Neural progenitor cell (in vitro differentiated cells): ENCODE data around the gene ARMH2. TPM values are rescaled to one million over a fixed set of nuclear protein-coding genes. Genes with fewer than 3 reads are reported as not detected.

Source experiments
- DNase-seq: peaks from one replicate; pipeline ENCODE4 v3.0.0-alpha.2; 2016; ENCODE audit warnings: low spot score
- H2AFZ ChIP-seq: fragments of 200-600 bp; sonication (generic); replicated peaks from 2 replicates; pipeline ENCODE4 v1.6.1; 2016; ENCODE audit warnings: antibody characterized with exemption
- H3F3A ChIP-seq: fragments of 200-600 bp; sonication (generic); 2 replicates; pipeline ENCODE4 v1.6.1; 2016; ENCODE audit warnings: antibody characterized with exemption, low read depth
- H3K27ac ChIP-seq: fragments of 200-600 bp; sonication (generic); 2 replicates; pipeline ENCODE4 v1.5.1; 2016; ENCODE audit warnings: mild to moderate bottlenecking
- H3K27me3 ChIP-seq: fragments of 200-600 bp; sonication (generic); 2 replicates; pipeline ENCODE4 v1.6.1; 2016; ENCODE audit warnings: mild to moderate bottlenecking, moderate library complexity
- H3K36me3 ChIP-seq: fragments of 200-600 bp; sonication (generic); 2 replicates; pipeline ENCODE4 v1.5.1; 2016
- H3K4me1 ChIP-seq: fragments of 200-600 bp; sonication (generic); 2 replicates; pipeline ENCODE4 v1.6.1; 2016; ENCODE audit warnings: mixed run types
- H3K4me2 ChIP-seq: fragments of 200-600 bp; sonication (generic); 2 replicates; pipeline ENCODE4 v1.6.1; 2016
- H3K4me3 ChIP-seq: fragments of 200-600 bp; sonication (generic); 2 replicates; pipeline ENCODE4 v1.5.1; 2016
- H3K79me2 ChIP-seq: fragments of 200-600 bp; sonication (generic); 2 replicates; pipeline ENCODE4 v1.6.1; 2016; ENCODE audit warnings: low read depth
- H3K9ac ChIP-seq: fragments of 200-600 bp; sonication (generic); 2 replicates; pipeline ENCODE4 v1.6.1; 2016
- H3K9me3 ChIP-seq: fragments of 200-600 bp; sonication (generic); 2 replicates; pipeline ENCODE4 v1.5.1; 2016; ENCODE audit warnings: low read depth
- H4K20me1 ChIP-seq: fragments of 200-600 bp; sonication (generic); 2 replicates; pipeline ENCODE4 v1.6.1; 2016; ENCODE audit warnings: low read depth
- H3K27ac Mint-ChIP-seq: 3 replicates; pipeline ENCODE4 v1.8.0; 2021; ENCODE audit warnings: mixed read lengths
- H3K27me3 Mint-ChIP-seq: 2 replicates; pipeline ENCODE4 v1.8.0; 2022; ENCODE audit warnings: low read depth, mild to moderate bottlenecking, inconsistent platforms, moderate library complexity, mixed read lengths; ENCODE audit not compliant: insufficient read depth
- H3K36me3 Mint-ChIP-seq: 3 replicates; pipeline ENCODE4 v1.8.0; 2021; ENCODE audit warnings: mixed read lengths
- H3K4me1 Mint-ChIP-seq: 3 replicates; pipeline ENCODE4 v1.8.0; 2021; ENCODE audit warnings: mixed read lengths
- H3K4me3 Mint-ChIP-seq: 3 replicates; pipeline ENCODE4 v1.8.0; 2021; ENCODE audit warnings: mild to moderate bottlenecking, moderate library complexity, mixed read lengths
- H3K9me3 Mint-ChIP-seq: 3 replicates; pipeline ENCODE4 v1.8.0; 2020; ENCODE audit warnings: mixed read lengths
- CTCF ChIP-seq: fragments of 200-600 bp; sonication (generic); IDR thresholded peaks from 2 replicates; pipeline ENCODE4 v1.5.1; 2017; ENCODE audit warnings: antibody characterized with exemption, mild to moderate bottlenecking
- EZH2 ChIP-seq: fragments of 200-600 bp; sonication (generic); IDR thresholded peaks from 2 replicates; pipeline ENCODE4 v1.6.1; 2017; ENCODE audit warnings: antibody characterized with exemption, mild to moderate bottlenecking, moderate library complexity
- EZH2phosphoT487 ChIP-seq: fragments of 200-600 bp; sonication (generic); IDR thresholded peaks from 2 replicates; pipeline ENCODE4 v1.6.1; 2017; ENCODE audit warnings: antibody characterized with exemption
- total RNA-seq: library from RNA; depleted of rRNA; stranded (reverse); fragments of >200 nt; gene quantifications from 2 replicates; pipeline ENCODE4 v1.2.3, GENCODE V29; 2015; ENCODE audit warnings: low replicate concordance

The ARMH2 gene
- total RNA-seq: not detected in 2 replicates

DNA sequence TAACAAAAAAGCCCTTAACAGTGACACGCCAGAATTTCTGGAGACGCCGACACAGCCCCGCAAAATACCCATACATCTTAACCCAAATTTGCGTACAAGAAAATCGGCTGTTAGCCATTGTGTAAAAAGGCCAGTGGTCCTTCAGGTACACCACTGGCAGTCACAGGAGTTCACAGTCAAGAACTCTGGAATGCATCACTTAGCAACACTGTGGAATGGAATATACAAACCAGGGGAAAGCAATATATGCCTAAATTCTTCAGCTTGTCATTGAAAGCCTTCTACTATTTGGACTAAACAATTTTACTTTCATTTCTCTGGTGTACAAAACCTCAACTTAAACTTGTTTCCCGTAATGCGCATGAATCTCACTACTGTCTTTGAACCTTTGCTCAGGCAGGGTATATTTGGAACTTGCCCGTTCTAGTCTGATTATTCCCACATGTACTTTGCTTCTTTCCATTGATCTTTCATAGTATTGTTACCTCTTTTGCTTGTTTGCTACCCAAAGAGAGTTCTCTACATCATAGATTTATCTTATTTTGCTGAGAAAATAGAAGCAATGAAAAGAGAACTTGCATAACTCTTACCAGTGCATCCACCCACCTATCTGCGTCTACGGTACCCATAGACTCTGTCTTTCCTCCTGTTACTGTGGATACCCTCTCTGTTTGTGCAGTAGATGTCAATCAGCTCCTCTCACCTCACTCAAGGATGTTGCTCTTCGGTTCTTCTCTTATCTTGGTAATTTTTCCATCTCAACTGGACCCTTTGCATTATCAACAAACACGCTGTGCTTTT lies at the start of gene ARMH2:
Gene ARMH2, minus strand, starts transcription at position 178 of the 801 bp plus-strand sequence. Its CDS starts 60 bp downstream, at position 118.
- H3F3A ChIP-seq: no peaks in the 10 kb centered on the region
- no peaks in the 10 kb centered on the region for H4K20me1 ChIP-seq
- H3K9me3 ChIP-seq: no peaks in the 10 kb centered on the region
- H3K27me3 ChIP-seq: no peaks in the 10 kb centered on the region
- H3K9ac ChIP-seq: no peak within 1 kb of the TSS
- no peaks in the 10 kb centered on the region for H3K9me3 Mint-ChIP-seq
- H3K79me2 ChIP-seq: no peaks in the 10 kb centered on the region
- no peaks in the 10 kb centered on the region for H3K36me3 ChIP-seq
- no peak within 1 kb of the TSS for H3K4me3 Mint-ChIP-seq
- H3K27ac ChIP-seq: no peak within 1 kb of the TSS
- TF ChIP-seq EZH2: no peak
- DNase-seq: no peak
- H3K27ac Mint-ChIP-seq: no peak within 1 kb of the TSS
- no peak within 1 kb of the TSS for H3K4me2 ChIP-seq
- no peak within 1 kb of the TSS for H3K4me3 ChIP-seq
- H2AFZ ChIP-seq: no peak within 1 kb of the TSS
- peaks cover 6% of the 10 kb centered on the region for H3K4me1 ChIP-seq
- H3K4me1 Mint-ChIP-seq: peaks cover 14% of the 10 kb centered on the region
- H3K27me3 Mint-ChIP-seq: no peaks in the 10 kb centered on the region
- H3K36me3 Mint-ChIP-seq: no peaks in the 10 kb centered on the region

DNA sequence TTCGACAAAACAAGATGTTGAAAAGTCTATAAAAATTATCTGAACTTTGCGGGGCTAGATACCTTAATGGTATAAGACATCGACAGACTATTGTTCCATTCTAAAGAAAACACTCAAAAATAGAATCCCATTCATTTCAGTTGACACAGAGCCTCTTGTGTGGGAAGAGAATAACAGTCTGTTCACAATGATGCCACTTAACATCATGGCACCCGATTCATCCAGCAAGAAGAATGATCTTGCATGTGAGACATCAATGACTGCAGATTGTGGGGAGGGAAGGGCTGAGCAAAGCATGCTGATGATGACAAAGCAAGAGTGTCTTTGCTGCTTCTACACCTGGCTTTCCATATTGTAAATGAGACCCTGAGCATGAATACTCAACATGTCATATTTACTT lies 49.7 kb upstream of the ARMH2 start:
- H3K9me3 ChIP-seq: no peaks in the 10 kb centered on the region
- peaks cover 21% of the 10 kb centered on the region for H3K4me1 Mint-ChIP-seq

DNA sequence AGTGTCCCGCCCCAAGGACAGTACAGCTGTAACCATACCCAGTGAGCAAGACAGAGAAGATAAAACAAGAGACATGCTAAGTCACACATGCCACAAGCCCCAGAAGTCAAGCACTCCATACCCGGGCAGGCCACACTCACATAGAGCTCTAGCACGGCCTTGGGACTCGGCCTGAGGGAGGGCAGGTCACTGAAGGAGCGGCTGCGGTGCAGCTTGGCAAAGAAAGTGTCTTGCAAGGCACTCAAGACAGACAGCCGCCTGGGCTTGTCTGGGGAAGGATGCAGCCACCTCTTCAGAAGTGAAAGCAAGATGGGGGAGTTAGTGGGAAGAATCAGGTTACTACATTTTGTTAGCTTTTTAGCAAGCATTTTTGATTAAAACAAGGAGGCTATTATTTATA lies 48.7 kb upstream of the ARMH2 start:
- H3K27ac ChIP-seq: no peak overlapping the region
- H3K9me3 ChIP-seq: no peaks in the 10 kb centered on the region
- H3K27me3 Mint-ChIP-seq: peaks cover 9% of the 10 kb centered on the region
- H3K4me1 Mint-ChIP-seq: peaks cover 23% of the 10 kb centered on the region
- H3K4me2 ChIP-seq: no peak overlapping the region
- H3K36me3 ChIP-seq: no peaks in the 10 kb centered on the region
- no peaks in the 10 kb centered on the region for H3K27me3 ChIP-seq
- peak overlapping the region; percentile 43 for H3K27ac Mint-ChIP-seq
- H3F3A ChIP-seq: no peaks in the 10 kb centered on the region
- H3K4me3 Mint-ChIP-seq: no peak overlapping the region
- H3K4me3 ChIP-seq: no peak overlapping the region
- H2AFZ ChIP-seq: peak overlapping the region; percentile 73
- H3K9ac ChIP-seq: no peak overlapping the region
- DNase-seq: no peak
- H3K4me1 ChIP-seq: peaks cover 4% of the 10 kb centered on the region
- peaks cover 2% of the 10 kb centered on the region for H3K36me3 Mint-ChIP-seq
- no peaks in the 10 kb centered on the region for H4K20me1 ChIP-seq
- H3K9me3 Mint-ChIP-seq: no peaks in the 10 kb centered on the region
- no peaks in the 10 kb centered on the region for H3K79me2 ChIP-seq
- TF ChIP-seq CTCF: no peak
- no peak for TF ChIP-seq EZH2phosphoT487
- no peak for TF ChIP-seq EZH2

More for the DNA sequence above, 49.7 kb upstream of the ARMH2 start:
- Histone ChIP-seq H3K27ac (no peak overlapping the region), H3K27me3 (no peaks in the 10 kb centered on the region), H3K4me3 (no peak overlapping the region), H2AFZ (no peak overlapping the region), H3K79me2 (no peaks in the 10 kb centered on the region), H3K4me1 (peaks cover 4% of the 10 kb centered on the region), H3K4me2 (no peak overlapping the region), H3F3A (no peaks in the 10 kb centered on the region), H4K20me1 (no peaks in the 10 kb centered on the region), H3K9ac (no peak overlapping the region), H3K36me3 (no peaks in the 10 kb centered on the region)
- Mint-ChIP-seq H3K4me3 (no peak overlapping the region), H3K27me3 (peaks cover 9% of the 10 kb centered on the region), H3K36me3 (peaks cover 2% of the 10 kb centered on the region), H3K27ac (no peak overlapping the region), H3K9me3 (no peaks in the 10 kb centered on the region)
- TF ChIP-seq CTCF: no peak
- no peak for TF ChIP-seq EZH2
- TF ChIP-seq EZH2phosphoT487: no peak
- no peak for DNase-seq

DNA sequence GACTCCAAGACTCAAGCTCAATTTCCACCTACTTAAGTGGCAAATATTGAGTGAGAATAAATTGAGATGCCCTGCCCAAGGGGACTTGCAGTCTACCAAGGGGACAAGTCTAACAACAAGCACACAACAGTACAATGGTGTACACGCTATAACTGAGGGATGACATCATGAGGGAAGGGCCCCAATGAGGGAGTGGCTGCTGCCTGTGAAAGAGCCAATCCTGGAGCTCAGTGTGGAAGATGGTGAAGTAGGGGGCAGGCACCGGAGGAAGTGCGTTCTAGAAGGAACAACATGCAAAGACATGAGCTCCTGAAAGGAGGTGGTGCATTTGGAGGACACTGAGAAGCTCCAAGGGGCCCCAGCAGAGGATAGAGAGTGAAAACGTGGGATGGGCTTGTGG lies 46.9 kb upstream of the ARMH2 start:
- no peak overlapping the region for H3K4me2 ChIP-seq
- Mint-ChIP-seq H3K9me3 (no peaks in the 10 kb centered on the region), H3K36me3 (peaks cover 2% of the 10 kb centered on the region), H3K4me1 (peaks cover 16% of the 10 kb centered on the region), H3K4me3 (no peak overlapping the region), H3K27ac (no peak overlapping the region), H3K27me3 (peaks cover 9% of the 10 kb centered on the region)
- H3K9ac ChIP-seq: no peak overlapping the region
- H3K27ac ChIP-seq: no peak overlapping the region
- H3K4me3 ChIP-seq: no peak overlapping the region
- no peaks in the 10 kb centered on the region for H3F3A ChIP-seq
- no peaks in the 10 kb centered on the region for H3K79me2 ChIP-seq
- H3K27me3 ChIP-seq: no peaks in the 10 kb centered on the region
- no peak overlapping the region for H2AFZ ChIP-seq
- TF ChIP-seq EZH2phosphoT487 (no peak), EZH2 (no peak), CTCF (no peak)
- DNase-seq: no peak
- H3K9me3 ChIP-seq: no peaks in the 10 kb centered on the region
- H3K36me3 ChIP-seq: no peaks in the 10 kb centered on the region
- no peaks in the 10 kb centered on the region for H4K20me1 ChIP-seq
- peaks cover 4% of the 10 kb centered on the region for H3K4me1 ChIP-seq
